ENCODE data around the gene UBE2K.
"Not testable (repeated sequence)": the region's sequence is repeated elsewhere in the genome, so short reads cannot be mapped to it uniquely, and the experiment has no call there.

UBE2K gene, protein sequence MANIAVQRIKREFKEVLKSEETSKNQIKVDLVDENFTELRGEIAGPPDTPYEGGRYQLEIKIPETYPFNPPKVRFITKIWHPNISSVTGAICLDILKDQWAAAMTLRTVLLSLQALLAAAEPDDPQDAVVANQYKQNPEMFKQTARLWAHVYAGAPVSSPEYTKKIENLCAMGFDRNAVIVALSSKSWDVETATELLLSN

GRCh38 chr4:39697740-39698423 is at the start of gene UBE2K:
Gene UBE2K, plus strand, starts transcription at chr4:39698136. Its CDS starts 192 bp downstream, at chr4:39698328.
- DNase-seq = peak; percentile 93

DNA sequence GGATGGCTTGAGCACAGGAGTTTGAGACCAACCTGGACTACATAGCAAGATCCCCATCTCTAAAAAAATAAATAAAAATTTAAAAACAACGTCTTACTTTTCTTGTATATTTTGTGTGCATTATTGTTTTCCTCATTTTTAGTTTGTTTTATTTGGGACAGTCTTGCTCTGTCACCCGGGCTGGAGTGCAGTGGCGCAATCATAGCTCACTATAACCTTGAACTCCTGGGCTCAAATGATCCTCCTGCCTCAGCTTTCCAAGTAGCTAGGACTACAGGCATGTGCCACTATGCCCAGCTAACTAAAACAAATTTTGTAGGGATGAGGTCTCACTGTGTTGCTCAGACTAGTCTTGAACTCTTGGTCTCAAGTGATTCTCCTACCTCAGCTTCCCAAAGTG is 49.7 kb upstream of the UBE2K start:
- DNase-seq = no peak

DNA sequence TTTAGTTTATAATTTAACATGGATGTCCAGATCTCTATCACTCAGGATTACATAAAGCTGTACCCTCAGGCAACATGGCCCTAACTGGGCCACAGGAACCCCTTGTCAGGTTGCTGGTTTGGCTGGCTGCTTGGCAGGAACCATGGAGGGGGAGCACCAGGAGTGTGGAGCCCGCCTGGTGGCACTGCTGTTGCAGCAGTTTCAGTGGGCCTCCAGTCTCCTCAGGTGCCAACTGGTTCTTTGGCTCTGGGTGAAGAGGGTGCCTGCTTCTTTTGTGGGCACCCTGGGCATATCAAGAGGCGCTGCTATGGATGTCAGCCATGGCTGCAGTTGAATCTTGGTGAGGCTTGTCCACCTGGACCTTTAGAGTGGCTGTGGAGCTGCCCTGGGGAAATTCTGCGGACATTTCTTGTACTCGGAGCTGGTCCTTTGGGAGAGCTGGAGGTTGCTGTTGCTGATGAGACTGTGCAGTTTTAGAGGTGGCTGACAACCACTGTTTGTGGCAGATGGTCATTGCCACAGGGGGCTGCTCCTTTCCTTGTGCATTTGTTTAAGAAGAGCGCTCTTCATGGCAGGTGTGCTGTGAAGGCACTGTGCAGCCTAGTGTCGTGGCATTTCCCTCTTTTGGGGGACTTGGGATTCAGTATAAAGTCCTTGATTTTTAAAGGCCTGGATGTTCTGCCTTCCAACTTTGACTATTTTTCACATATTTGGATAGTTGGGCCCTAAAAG is 48.9 kb upstream of the UBE2K start:
- no peak for DNase-seq

GRCh38 chr4:39649639-39650265 is 48.2 kb upstream of the UBE2K start:
- DNase-seq = no peak

DNA sequence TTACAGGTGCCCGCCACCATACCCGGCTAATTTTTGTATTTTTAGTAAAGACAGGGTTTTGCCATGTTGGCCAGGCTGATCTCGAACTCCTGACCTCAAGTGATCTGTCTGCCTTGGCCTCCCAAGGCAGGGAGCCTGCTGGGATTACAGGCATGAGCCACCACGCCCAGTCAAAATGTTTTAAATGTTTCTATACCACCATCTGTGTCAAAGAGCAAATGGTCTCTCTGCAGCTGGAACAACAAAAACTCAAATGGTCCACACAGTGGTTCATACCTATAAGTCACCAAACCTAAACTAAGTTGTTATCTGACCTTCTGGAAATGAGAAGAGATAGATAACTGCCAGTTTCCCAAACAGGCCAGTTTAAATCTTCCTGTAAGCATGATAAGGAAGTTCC is 46.4 kb upstream of the UBE2K start:
- DNase-seq = not testable (repeated sequence)

- no peak for DNase-seq
Measured at GRCh38 chr4:39655211-39655610, 42.7 kb upstream of the UBE2K start.

DNA sequence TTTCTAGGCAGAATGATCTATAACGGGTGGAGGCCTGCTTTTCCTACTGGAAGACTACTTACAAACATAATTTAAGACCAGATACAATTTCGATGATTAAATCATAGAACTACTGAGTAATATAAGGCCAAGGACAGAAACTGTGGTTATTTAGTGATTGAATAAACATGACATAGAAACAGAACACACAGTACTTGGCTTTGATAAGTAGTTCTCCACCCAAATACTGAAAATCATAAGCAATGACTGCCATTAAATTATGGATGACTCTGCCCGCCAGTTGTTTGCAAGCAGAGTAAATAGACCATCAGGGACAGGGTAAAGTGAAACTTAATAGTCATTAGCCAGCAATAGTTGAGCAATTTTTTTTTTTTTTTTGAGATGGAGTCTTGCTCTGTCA is 42.1 kb upstream of the UBE2K start:
- no peak for DNase-seq

DNA sequence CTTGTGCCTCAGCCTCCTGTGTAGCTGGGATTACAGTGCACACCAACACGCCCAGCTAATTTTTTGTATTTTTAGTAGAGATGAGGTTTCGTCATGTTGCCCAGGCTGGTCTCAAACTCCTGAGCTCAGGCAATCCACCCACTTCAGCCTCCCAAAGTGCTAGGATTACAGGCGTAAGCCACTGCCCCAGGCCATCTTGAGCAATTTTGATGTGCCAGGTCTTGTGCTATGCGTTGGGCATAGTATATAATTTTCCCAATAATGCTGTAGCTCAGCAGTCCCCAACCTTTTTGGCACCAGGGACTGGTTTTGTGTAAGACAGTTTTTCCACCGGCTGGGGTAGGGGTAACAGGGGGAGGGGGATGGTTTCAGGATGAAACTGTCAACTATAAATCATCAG is 41.3 kb upstream of the UBE2K start:
- DNase-seq = not testable (repeated sequence)

GRCh38 chr4:39657465-39657864 is 40.5 kb upstream of the UBE2K start:
- DNase-seq = no peak

- no peak for DNase-seq
Measured at GRCh38 chr4:39658756-39659155, 39.2 kb upstream of the UBE2K start.

DNA sequence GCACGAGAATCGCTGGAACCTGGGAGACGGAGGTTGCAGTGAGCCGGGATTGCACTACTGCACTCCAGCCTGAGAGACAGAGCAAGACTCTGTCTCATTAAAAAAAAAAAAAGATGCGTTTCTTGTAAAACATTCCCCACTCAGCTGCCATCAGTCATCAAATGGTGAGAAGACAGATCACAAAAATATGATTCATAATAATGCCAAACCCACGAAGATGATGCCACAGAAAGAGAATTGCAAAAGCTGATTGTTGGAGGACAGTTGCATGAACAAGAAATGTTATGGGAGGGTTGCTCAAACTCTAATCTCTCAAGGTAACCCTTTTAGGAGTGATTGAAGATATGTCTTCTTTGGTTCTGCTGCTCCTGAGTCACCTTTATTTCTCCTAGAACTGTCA is 37.9 kb upstream of the UBE2K start:
- no peak for DNase-seq

DNA sequence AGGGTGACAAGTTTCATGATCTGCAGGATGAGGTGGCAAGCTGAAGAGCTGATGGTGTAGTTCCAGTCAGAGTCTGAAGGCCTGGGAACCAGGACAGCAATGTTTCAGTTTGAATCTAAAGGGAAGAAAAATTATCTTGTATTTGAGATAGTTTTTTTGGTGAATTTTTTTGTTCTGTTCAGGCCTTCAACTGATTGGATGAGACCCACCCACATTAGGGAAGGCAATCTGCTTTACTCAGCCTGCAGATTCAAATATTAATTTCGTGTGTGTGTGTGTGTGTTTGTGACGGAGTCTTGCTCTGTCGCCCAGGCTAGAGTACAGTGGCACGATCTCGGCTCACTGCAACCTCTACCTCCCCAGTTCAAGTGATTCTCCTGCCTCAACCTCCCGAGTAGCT is 37.2 kb upstream of the UBE2K start:
- DNase-seq = no peak

DNA sequence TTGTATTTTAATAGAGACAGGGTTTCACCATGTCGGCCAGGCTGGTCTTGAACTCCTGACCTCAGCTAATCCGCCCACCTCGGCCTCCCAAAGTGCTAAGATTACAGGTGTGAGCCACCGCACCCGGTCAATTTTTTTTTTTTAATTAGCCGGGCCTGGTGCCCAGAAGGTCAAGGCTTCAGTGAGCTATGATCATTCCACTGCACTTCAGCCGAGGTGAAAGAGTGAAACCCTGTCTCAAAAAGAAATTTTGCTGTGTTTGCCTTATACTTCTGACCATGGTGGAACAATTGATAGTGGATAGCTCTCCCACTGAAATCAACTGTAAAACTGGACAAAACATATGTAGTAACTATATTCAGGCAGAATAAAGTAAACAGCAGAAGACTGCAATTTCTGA is 35.3 kb upstream of the UBE2K start:
- no peak for DNase-seq

- DNase-seq = no peak
Measured at GRCh38 chr4:39664828-39665731, 32.9 kb upstream of the UBE2K start.

- DNase-seq = no peak
Measured at GRCh38 chr4:39667706-39668105, 30.2 kb upstream of the UBE2K start.

DNA sequence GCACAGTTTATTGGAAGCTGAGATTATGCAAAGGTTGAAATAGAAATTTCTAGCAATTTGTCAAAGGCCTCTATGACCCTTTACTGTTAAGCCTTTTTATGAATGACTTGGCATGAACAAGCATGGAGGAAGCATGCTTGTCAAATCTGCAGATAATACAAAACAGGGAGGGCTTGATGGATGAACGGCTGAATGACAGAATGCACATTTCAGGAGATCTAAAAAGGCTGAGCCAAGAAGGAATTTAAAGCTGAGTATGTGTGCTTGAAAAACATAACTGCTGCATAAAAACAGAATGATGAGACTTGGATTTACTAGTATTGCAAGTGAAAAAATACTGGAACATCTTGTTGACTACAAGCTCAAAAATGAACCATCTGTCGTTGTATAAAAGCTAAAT is 29.0 kb upstream of the UBE2K start:
- no peak for DNase-seq

DNA sequence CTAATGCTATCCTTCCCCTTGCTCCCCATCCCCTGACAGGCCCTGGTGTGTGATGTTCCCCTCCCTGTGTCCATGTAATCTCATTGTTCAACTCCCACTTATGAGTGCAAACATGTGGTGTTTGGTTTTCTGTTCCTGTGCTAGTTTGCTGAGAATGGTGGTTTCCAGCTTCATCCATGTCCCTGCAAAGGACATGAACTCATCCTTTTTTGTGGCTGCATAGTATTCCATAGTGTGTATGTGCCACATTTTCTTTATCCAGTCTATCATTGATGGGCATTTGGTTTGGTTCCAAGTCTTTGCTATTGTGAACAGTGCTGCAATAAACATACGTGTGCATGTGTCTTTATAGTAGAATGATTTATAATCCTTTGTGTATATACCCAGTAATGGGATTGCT is 27.6 kb upstream of the UBE2K start:
- not testable (repeated sequence) for DNase-seq

- not testable (repeated sequence) for DNase-seq
Measured at GRCh38 chr4:39675681-39676080, 22.3 kb upstream of the UBE2K start.

GRCh38 chr4:39681003-39681402 is 16.9 kb upstream of the UBE2K start:
- not testable (repeated sequence) for DNase-seq

DNA sequence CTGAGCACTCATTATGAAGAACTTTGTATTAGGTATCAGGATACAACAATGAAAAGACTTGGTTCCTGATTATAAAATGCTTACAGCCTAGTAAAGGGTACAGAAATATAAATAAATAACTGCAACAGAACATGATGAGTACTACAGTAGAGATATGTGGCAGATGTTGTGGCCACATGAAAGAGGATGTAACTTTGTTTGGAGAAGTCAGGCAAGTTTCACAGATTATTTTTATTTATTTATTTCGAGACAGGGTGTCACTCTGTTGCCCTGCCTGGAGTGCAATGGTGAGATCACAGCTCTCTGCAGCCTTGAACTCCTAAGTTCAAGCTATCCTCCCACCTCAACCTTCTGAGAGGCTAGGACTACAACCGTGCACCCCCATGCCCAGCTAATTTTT is 15.8 kb upstream of the UBE2K start:
- DNase-seq = no peak

DNA sequence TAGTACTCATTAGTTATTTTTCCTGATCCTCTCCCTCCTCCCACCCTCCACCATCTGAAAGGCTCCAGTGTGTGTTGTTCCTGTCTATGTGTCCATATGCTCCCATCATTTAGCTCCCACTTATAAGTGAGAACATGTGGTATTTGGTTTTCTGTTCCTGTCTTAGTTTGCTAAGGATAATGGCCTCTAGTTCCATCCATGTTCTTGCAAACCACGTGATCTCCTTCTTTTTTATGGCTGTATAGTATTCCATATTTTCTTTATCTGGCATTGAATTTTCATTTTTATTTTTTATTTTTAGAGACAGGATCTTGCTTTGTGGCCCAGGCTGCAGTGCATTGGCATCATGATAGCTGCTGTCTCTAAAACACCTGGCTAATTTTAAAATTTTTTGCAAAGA is 11.9 kb upstream of the UBE2K start:
- DNase-seq = no peak

DNA sequence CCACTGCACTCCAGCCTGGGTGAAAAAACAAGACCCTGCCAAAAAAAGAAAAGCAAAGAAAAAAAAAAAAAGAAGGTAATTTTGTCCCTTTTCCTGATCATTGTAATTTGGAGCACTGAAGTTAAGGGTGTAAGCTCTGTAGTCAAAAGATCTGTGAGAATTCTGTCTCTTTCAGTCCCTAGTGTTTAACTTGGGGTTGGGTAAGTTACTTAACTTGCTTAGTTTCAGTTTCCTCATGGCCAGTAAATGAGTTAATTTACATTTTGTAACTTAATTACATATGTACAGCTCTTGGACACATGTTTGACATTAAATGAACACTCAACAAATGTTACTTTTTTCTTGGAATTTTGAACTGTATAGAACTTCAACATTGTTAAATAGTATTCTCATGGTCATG is 10.9 kb upstream of the UBE2K start:
- DNase-seq = no peak

- no peak for DNase-seq
Measured at GRCh38 chr4:39689970-39690369, 8.0 kb upstream of the UBE2K start.
